CD14-positive monocyte (primary cell): ENCODE data around the gene TOM1L2. TPM values are rescaled to one million over a fixed set of nuclear protein-coding genes. Genes with fewer than 3 reads are reported as not detected.

Source experiments
- DNase-seq, 3 donors: peaks; one replicate each; pipeline ENCODE4 v3.0.0-alpha.2; 2011 to 2022
- H2AFZ ChIP-seq: 2 replicates; pipeline ENCODE4 v1.6.0; 2012; ENCODE audit warnings: mild to moderate bottlenecking, low read depth, low read length, inconsistent platforms; ENCODE audit not compliant: insufficient read depth, poor library complexity, severe bottlenecking
- H3K27ac ChIP-seq, 2 donors: 1 replicate in 1 of 2; 2 replicates in 1 of 2; pipeline ENCODE4 v1.5.1; 2012 to 2013; ENCODE audit warnings: low read length in 2 of 2, control low read depth in 1 of 2, inconsistent platforms in 1 of 2, low read depth in 1 of 2, mild to moderate bottlenecking in 1 of 2
- H3K27me3 ChIP-seq, 2 donors: one replicate each; pipeline versions ENCODE4 v1.6.0 to v1.6.1; 2011 to 2013; ENCODE audit warnings: low read length in 2 of 2; ENCODE audit not compliant: control insufficient read depth in 2 of 2, insufficient read depth in 2 of 2
- H3K36me3 ChIP-seq, 2 donors: replicated peaks in 1 of 2; 1 replicate in 1 of 2; 2 replicates in 1 of 2; pipeline versions ENCODE4 v1.5.1 to v1.6.1; 2012 to 2013; ENCODE audit warnings: low read length in 2 of 2, control low read depth in 1 of 2, inconsistent platforms in 1 of 2, mild to moderate bottlenecking in 1 of 2; ENCODE audit not compliant: insufficient read depth in 2 of 2, control insufficient read depth in 1 of 2
- H3K4me1 ChIP-seq, 2 donors: 1 replicate in 1 of 2; 2 replicates in 1 of 2; pipeline versions ENCODE4 v1.5.1 to v1.6.1; 2012 to 2013; ENCODE audit warnings: low read length in 2 of 2, control low read depth in 1 of 2, inconsistent platforms in 1 of 2, mild to moderate bottlenecking in 1 of 2, moderate library complexity in 1 of 2; ENCODE audit not compliant: insufficient read depth in 2 of 2, control insufficient read depth in 1 of 2
- H3K4me2 ChIP-seq: replicated peaks from 2 replicates; pipeline ENCODE3; 2012; ENCODE audit warnings: low read length, moderate library complexity, mild to moderate bottlenecking; ENCODE audit not compliant: poor library complexity, severe bottlenecking; ENCODE audit errors: extremely low read depth
- H3K4me3 ChIP-seq, 3 experiments: fragments of 200-600 bp in 1 of 3; sonication (generic) in 1 of 3; replicated peaks in 1 of 3; 1 replicate in 2 of 3; 2 replicates in 1 of 3; pipeline ENCODE4 v1.5.1; 2011 to 2013; ENCODE audit warnings: low read length in 3 of 3, mild to moderate bottlenecking in 3 of 3, control low read depth in 2 of 3, low read depth in 2 of 3, inconsistent platforms in 1 of 3, moderate library complexity in 1 of 3
- H3K79me2 ChIP-seq: 2 replicates; pipeline ENCODE4 v1.6.0; 2012; ENCODE audit warnings: mild to moderate bottlenecking, control low read depth, inconsistent platforms, low read length, moderate library complexity; ENCODE audit not compliant: insufficient read depth
- H3K9ac ChIP-seq: 2 replicates; pipeline ENCODE4 v1.6.0; 2017; ENCODE audit warnings: low read length, mild to moderate bottlenecking; ENCODE audit not compliant: insufficient read depth, poor library complexity, severe bottlenecking
- H3K9me3 ChIP-seq, 2 donors: replicated peaks in 1 of 2; 1 replicate in 1 of 2; 2 replicates in 1 of 2; pipeline versions ENCODE4 v1.5.1 to v1.6.1; 2012 to 2013; ENCODE audit warnings: low read length in 2 of 2, control low read depth in 1 of 2; ENCODE audit not compliant: control insufficient read depth in 1 of 2, insufficient read depth in 1 of 2
- H4K20me1 ChIP-seq: 2 replicates; pipeline ENCODE4 v1.6.0; 2012; ENCODE audit warnings: mild to moderate bottlenecking, low read length, control low read depth, moderate library complexity; ENCODE audit not compliant: insufficient read depth
- H3K27ac Mint-ChIP-seq, 7 donors: one replicate each; pipeline ENCODE4 v1.8.0; 2020; ENCODE audit warnings: mild to moderate bottlenecking in 7 of 7, mixed read lengths in 7 of 7, moderate library complexity in 6 of 7, inconsistent platforms in 2 of 7
- H3K27me3 Mint-ChIP-seq, 3 donors: one replicate each; pipeline ENCODE4 v1.8.0; 2021 to 2022; ENCODE audit warnings: low read depth in 3 of 3, mild to moderate bottlenecking in 3 of 3, mixed read lengths in 3 of 3, moderate library complexity in 3 of 3, inconsistent platforms in 1 of 3
- H3K36me3 Mint-ChIP-seq, 2 donors: one replicate each; pipeline ENCODE4 v1.8.0; 2020; ENCODE audit warnings: mixed read lengths in 2 of 2, inconsistent platforms in 1 of 2, mild to moderate bottlenecking in 1 of 2
- H3K4me1 Mint-ChIP-seq: one replicate; pipeline ENCODE4 v1.8.0; 2020; ENCODE audit warnings: mild to moderate bottlenecking, mixed read lengths
- H3K4me3 Mint-ChIP-seq, 2 donors: one replicate each; pipeline ENCODE4 v1.8.0; 2020; ENCODE audit warnings: mild to moderate bottlenecking in 2 of 2, mixed read lengths in 2 of 2, moderate library complexity in 1 of 2
- H3K9me3 Mint-ChIP-seq, 7 donors: one replicate each; pipeline ENCODE4 v1.8.0; 2020 to 2022; ENCODE audit warnings: mixed read lengths in 7 of 7, mild to moderate bottlenecking in 6 of 7, moderate library complexity in 6 of 7, inconsistent platforms in 2 of 7
- WGBS: methylation state at CpG from one replicate; pipeline ENCODE4 v1.1.5; 2013; ENCODE audit warnings: missing lambda C conversion rate; ENCODE audit not compliant: insufficient coverage; 5-methylcytosine and 5-hydroxymethylcytosine counted together
- intact Hi-C, 2 donors: fragments of 100-400 bp; cut with micrococcal nuclease; formaldehyde crosslinking; loops; one replicate each; pipeline versions ENCODE4 v1.15.0 to v1.15.1; 2023
- polyA plus RNA-seq, 3 donors: library from polyadenylated mRNA; depleted of rRNA in 1 of 3; unstranded in 2 of 3; stranded (reverse) in 1 of 3; fragments of 300-500 nt in 2 of 3; fragments of >200 nt in 1 of 3; fragmentation: Illumina TruSeq in 2 of 3; gene quantifications; 1 replicate in 2 of 3; 2 replicates in 1 of 3; pipeline ENCODE4 v1.2.3, GENCODE V29; 2012 to 2021
- TF ChIP-seq, protein P1 (sequence below): fragments of 200-600 bp; IDR thresholded peaks from one replicate; pipeline ENCODE4 v1.8.0; 2022; ENCODE audit warnings: antibody characterized with exemption, mild to moderate bottlenecking

The TOM1L2 gene
- polyA plus RNA-seq, 3 donors, result 1.7 to 28.2 (median 2.8) TPM

GRCh38 chr17:18016426-18016825 lies 44.2 kb upstream of the TOM1L2 start:
- Mint-ChIP-seq H3K27me3 (peaks cover 0 to 1% (median 0%) of the 10 kb centered on the region in 3 donors), H3K36me3 (peaks cover 78 to 92% of the 10 kb centered on the region in 2 donors), H3K27ac (peak overlapping the region in 1 of 7 donors; percentile 18), H3K4me1 (no peaks in the 10 kb centered on the region), H3K9me3 (no peaks in the 10 kb centered on the region), H3K4me3 (no peak overlapping the region)
- Histone ChIP-seq H3K4me1 (no peaks in the 10 kb centered on the region), H3K27ac (no peak overlapping the region), H3K4me3 (no peak overlapping the region), H3K4me2 (no peak overlapping the region), H3K36me3 (peaks cover 75 to 96% of the 10 kb centered on the region in 2 donors), H4K20me1 (no peaks in the 10 kb centered on the region), H3K9ac (no peak overlapping the region), H3K9me3 (no peaks in the 10 kb centered on the region), H3K27me3 (no peaks in the 10 kb centered on the region), H2AFZ (no peak overlapping the region), H3K79me2 (no peaks in the 10 kb centered on the region)
- DNase-seq, result no peak
- TF ChIP-seq, protein P1, sequence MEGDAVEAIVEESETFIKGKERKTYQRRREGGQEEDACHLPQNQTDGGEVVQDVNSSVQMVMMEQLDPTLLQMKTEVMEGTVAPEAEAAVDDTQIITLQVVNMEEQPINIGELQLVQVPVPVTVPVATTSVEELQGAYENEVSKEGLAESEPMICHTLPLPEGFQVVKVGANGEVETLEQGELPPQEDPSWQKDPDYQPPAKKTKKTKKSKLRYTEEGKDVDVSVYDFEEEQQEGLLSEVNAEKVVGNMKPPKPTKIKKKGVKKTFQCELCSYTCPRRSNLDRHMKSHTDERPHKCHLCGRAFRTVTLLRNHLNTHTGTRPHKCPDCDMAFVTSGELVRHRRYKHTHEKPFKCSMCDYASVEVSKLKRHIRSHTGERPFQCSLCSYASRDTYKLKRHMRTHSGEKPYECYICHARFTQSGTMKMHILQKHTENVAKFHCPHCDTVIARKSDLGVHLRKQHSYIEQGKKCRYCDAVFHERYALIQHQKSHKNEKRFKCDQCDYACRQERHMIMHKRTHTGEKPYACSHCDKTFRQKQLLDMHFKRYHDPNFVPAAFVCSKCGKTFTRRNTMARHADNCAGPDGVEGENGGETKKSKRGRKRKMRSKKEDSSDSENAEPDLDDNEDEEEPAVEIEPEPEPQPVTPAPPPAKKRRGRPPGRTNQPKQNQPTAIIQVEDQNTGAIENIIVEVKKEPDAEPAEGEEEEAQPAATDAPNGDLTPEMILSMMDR, result no peak
- intact Hi-C loops, result no loop called here
- WGBS, result 99% methylated on average over 7 of the region's 12 CpGs

DNA sequence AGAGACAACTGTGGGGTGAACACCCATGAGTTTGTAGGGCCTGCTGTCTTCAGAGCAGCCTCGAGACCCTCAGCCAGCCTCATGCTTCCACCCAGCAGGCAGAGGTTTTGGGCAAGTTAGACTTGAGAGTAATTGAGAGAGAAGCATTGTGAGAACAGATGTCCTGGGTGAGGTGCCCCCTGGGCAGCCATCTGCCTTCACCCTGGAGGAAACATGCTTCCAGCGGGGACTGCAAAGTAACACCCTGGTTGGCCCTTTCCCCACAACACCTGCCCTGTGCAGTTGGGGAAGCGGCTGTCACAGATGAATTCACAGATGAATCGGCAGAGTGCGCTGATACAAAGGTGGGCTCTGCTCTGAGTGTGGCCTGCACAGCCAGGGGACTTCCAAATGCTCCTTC lies 43.4 kb upstream of the TOM1L2 start:
- no peaks in the 10 kb centered on the region for H3K27me3 ChIP-seq
- TF ChIP-seq, protein P1, result no peak
- H3K9me3 ChIP-seq, result no peaks in the 10 kb centered on the region
- no peak overlapping the region for H2AFZ ChIP-seq
- Mint-ChIP-seq H3K36me3 (peaks cover 77 to 92% of the 10 kb centered on the region in 2 donors), H3K27me3 (peaks cover 0 to 1% (median 0%) of the 10 kb centered on the region in 3 donors), H3K4me3 (no peak overlapping the region), H3K9me3 (no peaks in the 10 kb centered on the region), H3K27ac (no peak overlapping the region), H3K4me1 (no peaks in the 10 kb centered on the region)
- no peaks in the 10 kb centered on the region for H3K4me1 ChIP-seq
- H3K36me3 ChIP-seq, result peaks cover 72 to 96% of the 10 kb centered on the region in 2 donors
- intact Hi-C loops, result no loop called here
- WGBS, result 98% methylated on average over 4 of the region's 5 CpGs
- DNase-seq, result no peak
- no peak overlapping the region for H3K4me2 ChIP-seq
- H3K27ac ChIP-seq, result no peak overlapping the region
- no peaks in the 10 kb centered on the region for H3K79me2 ChIP-seq
- H4K20me1 ChIP-seq, result no peaks in the 10 kb centered on the region
- H3K9ac ChIP-seq, result no peak overlapping the region
- no peak overlapping the region for H3K4me3 ChIP-seq
